RWPE1 (cell line): ENCODE data around the gene GRM1.

Source experiments
- CTCF ChIA-PET: fragments of 350-600 bp; sonication (Branson Sonifier 250); formaldehyde crosslinking; extraction: SDS; loops from one replicate; lab custom pipeline; 2021; lab: Yijun Ruan, JAX
- POLR2A ChIA-PET: fragments of 400-600 bp; formaldehyde crosslinking; extraction: SDS; loops from one replicate; lab custom pipeline; 2020; ENCODE audit warnings: antibody characterized with exemption; ENCODE audit not compliant: low non-redundant PET; lab: Yijun Ruan, JAX
- DNase-seq: peaks from one replicate; pipeline ENCODE4 v3.0.0; 2012; ENCODE audit warnings: low spot score
- H3K27ac ChIP-seq: fragments of 450-650 bp; 2 replicates; pipeline ENCODE4 v1.5.1; 2017
- CTCF ChIP-seq: fragments of 450-650 bp; conservative IDR thresholded peaks from 2 replicates; pipeline ENCODE4 v1.5.1; 2017; ENCODE audit warnings: low read depth, mild to moderate bottlenecking

The GRM1 gene

GRCh38 chr6:146347090-146347489 is 318.2 kb downstream of the GRM1 start:
- DNase-seq, result no peak
- H3K27ac ChIP-seq, result no peak overlapping the region
- POLR2A ChIA-PET, result no interaction called here
- CTCF ChIA-PET, result no interaction called here
- no peak for TF ChIP-seq CTCF

GRCh38 chr6:146347690-146348089 is 318.8 kb downstream of the GRM1 start:
- H3K27ac ChIP-seq, result no peak overlapping the region
- POLR2A ChIA-PET, result no interaction called here
- TF ChIP-seq CTCF, result no peak
- no peak for DNase-seq
- CTCF ChIA-PET, result no interaction called here

GRCh38 chr6:146351018-146351417 is 322.2 kb downstream of the GRM1 start:
- POLR2A ChIA-PET, result no interaction called here
- DNase-seq, result no peak
- CTCF ChIA-PET, result no interaction called here
- no peak for TF ChIP-seq CTCF
- H3K27ac ChIP-seq, result no peak overlapping the region

GRCh38 chr6:146352163-146352562 is 323.3 kb downstream of the GRM1 start:
- no peak overlapping the region for H3K27ac ChIP-seq
- ChIA-PET CTCF (no interaction called here), POLR2A (no interaction called here)
- DNase-seq, result no peak
- no peak for TF ChIP-seq CTCF

GRCh38 chr6:146354451-146354850 is 325.6 kb downstream of the GRM1 start:
- ChIA-PET POLR2A (no interaction called here), CTCF (interaction anchor here (0.6 kb wide), 1 partner anchor 193 kb away, joined by 3 read pairs; no protein-coding TSS in a partner anchor)
- no peak overlapping the region for H3K27ac ChIP-seq
- TF ChIP-seq CTCF, result no peak
- DNase-seq, result no peak

GRCh38 chr6:146355521-146356100 is 326.7 kb downstream of the GRM1 start:
- CTCF ChIA-PET, result no interaction called here
- H3K27ac ChIP-seq, result no peak overlapping the region
- DNase-seq, result no peak
- POLR2A ChIA-PET, result no interaction called here
- TF ChIP-seq CTCF, result no peak
